HG02623 (cell line): Measurements from ENCODE around the gene LRRC26.

ENCODE experiments used
- ATAC-seq: cut with Tn5 transposase; IDR thresholded peaks from one replicate; pipeline ENCODE4 v1.9.1; 2021; ENCODE audit warnings: moderate library complexity; ENCODE audit not compliant: unreplicated experiment

LRRC26 gene

DNA sequence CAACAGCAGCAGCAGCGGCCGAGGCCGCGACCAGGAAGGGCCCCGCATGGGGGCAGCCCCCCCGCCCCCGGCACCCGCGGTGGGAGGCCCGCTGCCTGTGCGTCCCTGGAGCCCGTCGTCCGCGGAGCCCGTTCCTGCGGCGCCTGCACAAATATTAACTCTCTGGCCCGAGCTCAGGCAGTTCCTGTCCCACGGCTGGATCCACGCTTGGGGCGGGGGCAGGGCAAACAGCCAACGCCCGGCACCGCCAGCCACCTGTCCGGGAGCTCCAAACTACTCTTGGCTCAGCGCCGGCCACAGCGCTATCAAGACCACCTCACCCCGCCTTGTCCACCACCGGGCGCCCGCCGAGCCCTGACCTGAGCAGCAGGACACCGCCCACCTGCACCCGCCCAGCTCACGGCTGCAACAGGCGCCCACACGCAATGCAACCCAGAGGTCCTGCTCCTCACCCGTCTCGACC, at the start of gene LRRC26:
TSS of gene LRRC26 (minus strand) at position 156 of the 463 bp plus-strand sequence. CDS start at position 48, 108 bp downstream.
- no peak for ATAC-seq

DNA sequence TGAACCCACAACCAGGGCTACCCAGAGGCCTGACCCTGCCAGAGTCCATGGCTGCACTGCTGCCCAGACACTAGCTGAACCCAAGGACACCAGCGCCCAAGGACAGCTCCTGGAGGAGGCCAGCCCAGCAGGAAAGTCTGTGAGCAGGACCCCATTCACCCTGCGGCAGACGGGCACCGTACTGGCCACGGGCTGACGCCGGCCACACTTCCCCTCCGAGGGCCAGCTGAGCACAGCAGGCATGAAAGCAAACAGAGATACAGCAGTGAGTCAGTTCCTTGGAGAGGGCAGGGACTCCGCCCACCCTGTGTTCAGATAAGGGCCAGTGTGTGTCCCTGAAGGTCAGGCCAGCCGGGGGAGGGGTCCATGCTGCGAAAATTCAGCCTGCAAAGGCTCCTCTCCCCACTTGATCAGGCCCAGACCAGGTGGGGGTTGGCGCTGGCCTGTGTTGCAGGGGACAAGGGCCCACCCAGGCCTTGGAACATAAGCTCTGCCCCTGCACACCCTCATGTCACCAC, 49.0 kb upstream of the LRRC26 start:
- no peak for ATAC-seq

- ATAC-seq: no peak
Measured at GRCh38 chr9:137218212-137218753, 48.4 kb upstream of the LRRC26 start.

- ATAC-seq: no peak
Measured at GRCh38 chr9:137217276-137218211, 47.7 kb upstream of the LRRC26 start.

GRCh38 chr9:137216188-137216965, 46.5 kb upstream of the LRRC26 start:
- ATAC-seq: no peak

GRCh38 chr9:137215196-137215986, 45.5 kb upstream of the LRRC26 start:
- no peak for ATAC-seq

- ATAC-seq: no peak
Measured at GRCh38 chr9:137214620-137215019, 44.8 kb upstream of the LRRC26 start.

GRCh38 chr9:137213160-137214060, 43.6 kb upstream of the LRRC26 start:
- no peak for ATAC-seq

DNA sequence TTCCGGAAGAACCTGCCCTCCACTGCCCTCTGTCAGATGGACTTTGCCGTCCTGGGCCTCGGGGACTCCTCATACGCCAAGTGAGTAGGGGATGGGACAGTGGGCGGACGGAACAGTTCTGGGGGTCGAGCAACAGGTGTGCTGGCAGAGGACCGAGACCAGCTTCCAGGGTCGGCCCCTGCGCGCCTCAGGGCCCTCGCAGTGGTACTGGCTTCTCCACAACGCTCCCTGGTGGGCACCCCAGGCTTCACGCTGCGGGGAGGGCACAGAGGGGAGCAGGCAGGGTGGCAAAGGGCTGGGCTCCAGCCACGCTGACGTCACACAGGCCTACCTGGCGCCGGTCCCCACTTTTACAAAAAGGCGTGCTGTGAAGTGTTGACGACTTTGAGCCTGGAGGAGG, 42.7 kb upstream of the LRRC26 start:
- no peak for ATAC-seq

GRCh38 chr9:137211532-137211931, 41.7 kb upstream of the LRRC26 start:
- no peak for ATAC-seq

DNA sequence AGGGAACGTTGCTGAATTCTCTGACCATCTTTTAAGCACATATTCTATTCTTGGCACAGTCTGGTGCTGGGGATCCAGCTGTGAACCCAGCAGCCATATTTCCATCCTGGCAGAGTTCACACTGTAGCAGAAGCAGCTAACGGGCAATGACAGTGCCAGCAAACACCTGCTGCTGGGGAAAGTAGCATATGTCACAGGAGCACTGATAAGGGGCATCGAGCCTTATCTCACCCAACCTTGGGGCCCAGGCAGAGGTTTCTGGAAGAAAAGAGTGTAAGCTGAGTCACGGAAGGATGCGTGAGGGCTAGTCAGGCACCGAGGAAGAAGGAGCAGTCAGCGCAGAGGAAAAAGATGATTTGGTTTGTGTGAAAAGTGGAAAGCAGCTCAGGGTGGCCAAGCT, 36.8 kb upstream of the LRRC26 start:
- no peak for ATAC-seq

DNA sequence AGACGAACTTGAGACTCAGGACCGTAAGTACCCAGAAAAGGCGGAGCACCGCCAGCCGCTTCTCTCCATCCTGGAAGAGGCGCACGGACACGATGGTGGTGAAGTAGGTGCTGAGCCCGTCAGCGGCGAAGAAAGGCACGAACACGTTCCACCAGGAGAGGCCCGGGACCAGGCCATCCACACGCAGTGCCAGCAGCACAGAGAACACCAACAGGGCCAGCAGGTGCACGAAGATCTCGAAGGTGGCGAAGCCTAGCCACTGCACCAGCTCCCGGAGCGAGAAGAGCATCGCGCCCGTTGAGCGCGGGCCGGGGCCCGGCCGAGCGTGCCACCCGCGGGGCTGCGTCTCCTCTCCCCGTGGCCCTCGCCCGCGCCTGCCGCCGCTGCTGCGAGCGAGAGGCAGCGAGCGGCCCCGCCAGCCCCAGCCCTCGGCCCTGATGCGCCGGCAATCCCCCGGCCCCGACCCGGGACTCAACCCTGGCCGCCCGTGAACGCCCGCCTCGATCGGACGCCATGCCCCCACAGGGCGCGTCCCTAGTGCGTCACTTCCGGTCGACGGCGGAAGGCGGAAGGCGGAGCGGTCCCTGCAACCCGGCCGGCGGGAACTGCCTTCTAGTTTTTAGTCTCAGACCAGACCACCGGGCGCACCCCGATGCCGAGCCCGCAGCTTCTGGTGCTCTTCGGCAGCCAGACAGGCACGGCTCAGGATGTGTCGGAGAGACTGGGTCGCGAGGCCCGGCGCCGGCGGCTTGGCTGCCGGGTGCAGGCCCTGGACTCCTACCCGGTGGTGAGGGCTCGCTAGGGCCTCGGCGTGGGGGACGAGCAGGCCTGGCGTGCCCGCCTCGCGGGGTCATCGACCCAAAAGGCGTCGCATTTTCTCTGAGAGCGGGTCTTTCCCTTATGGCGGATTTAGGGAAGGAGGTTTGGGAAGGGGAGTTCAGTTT, 35.5 kb upstream of the LRRC26 start, which contains the start of the genes NDOR1 and TMEM203:
TSS of gene NDOR1 (plus strand) at position 575 of the 944 bp plus-strand sequence. CDS start at position 653, 78 bp downstream.
TSS of gene TMEM203 (minus strand) at position 523 of the 944 bp plus-strand sequence. CDS start at position 289, 234 bp downstream.
- peak; percentile 34 for ATAC-seq

- no peak for ATAC-seq
Measured at GRCh38 chr9:137204731-137205125, 34.9 kb upstream of the LRRC26 start.

- no peak for ATAC-seq
Measured at GRCh38 chr9:137202966-137203365, 33.1 kb upstream of the LRRC26 start.

DNA sequence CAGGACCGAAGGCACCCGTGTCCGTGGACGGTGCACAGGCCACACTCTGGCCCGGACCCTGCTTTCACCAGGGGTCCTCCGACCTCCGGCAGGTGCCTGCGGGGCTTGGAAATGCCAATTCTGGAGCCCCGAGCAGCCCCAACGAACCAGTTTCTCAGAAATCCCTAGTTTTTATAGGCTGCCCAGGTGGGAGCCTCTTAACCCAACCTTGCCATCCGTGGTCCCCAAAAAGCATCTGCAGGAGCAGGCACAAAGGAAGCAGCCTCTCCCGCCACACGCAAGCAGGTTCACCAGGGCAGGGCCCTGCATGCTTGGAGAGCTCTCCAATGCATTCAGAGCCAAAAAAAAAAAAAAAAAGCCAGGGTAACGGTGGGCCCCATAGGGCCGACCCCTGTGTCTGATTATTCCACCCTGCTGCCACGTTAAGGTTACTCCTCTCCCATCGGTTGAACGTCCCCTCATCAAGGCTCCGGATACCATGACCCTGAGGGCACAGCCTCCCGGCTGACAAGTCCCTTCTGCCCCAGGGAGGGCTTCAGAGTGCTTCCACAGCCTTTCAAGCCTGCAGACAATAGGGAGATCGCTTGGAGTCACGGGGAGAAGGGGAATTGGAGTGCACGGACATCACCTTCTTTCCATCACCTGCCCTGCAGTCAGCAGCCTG, 31.5 kb upstream of the LRRC26 start:
- no peak for ATAC-seq

DNA sequence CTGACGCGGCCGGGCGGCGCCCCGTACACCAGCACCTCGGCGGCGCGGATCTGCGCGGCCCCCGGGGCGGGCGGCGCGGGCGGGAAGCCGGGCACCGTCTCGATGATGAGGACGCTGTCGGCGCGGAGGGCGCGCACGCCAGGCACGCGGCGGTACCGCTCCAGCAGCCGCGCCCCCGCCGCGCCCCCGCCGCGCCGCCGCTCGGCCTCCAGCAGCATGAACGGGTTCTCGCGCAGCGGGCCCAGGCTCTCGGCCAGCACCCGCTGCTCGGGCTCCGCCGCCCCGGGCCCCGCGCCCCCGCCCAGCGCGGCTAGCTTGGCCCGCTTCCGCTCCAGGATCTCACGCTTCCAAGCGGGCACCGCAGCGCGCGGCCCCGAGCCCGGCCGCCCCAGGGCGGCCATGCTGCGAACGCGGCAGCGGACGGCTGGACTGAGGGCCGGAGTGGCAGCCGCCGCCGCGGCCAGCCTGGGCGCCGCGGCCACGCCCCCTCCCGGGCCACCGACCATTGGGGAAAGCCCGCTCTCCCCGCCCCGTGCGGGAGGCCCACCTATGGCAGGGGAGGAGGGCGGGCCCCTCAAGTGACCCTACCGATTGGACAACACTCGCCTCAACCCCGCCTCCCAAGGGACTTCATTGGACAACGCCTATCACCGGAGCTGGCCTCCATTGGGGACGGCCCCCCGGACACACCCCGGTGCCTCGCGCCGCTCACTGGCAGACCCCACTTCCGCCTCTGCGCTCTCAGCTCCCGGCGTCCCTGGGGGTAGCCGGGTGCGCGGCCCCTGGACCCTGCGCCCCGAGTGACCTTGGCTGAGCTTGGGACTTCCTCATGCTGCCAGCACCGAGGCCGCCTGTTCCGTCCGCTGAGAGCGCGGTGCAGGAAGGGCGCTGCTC, 30.7 kb upstream of the LRRC26 start, which contains the start of gene TPRN:
TSS of gene TPRN (minus strand) at position 431 of the 894 bp plus-strand sequence. CDS start at position 401, 30 bp downstream.
- peak; percentile 82 for ATAC-seq
